Measurements from ENCODE around the gene SKAP1.

DNA sequence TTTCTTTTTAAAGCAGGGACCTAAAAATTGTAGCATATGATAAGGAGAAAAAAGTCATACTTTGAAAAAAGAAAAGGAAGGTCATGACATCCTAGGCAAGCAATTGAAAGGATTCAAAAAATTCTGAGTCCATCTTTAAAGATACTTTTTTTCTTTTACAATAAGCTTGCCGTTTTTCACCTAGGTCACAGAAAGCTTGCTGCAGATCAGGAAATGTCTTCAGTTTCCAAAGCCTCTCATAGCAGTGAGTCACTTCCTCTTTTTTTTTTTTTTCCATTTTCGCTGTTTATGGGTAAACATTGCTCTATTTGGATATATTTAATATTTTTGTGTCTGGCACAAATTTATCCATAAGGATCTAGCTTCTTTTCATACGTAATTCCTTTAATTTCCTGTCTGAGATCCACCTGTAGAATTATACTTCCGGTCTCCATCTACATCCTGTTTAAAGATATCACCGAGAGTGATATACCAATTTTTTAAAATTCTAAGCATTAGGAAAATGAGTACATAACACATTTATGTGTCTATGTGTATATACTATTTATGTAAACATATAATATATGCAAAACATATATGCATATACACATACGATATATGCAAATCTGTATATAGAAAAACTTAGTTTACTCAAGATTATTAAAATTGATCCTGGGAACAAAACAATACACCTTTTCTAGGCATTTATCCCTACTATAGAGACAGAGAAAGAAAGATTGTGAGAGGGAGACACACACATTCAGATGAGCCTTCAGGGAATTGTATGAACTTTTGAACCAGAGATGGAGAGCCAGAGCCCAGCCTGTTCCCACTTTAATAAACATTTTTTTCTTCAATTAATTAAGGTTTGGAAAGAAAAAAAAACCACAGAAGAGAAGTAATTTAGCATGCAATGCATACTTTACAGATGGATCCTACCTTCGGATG is 134.4 kb downstream of the SKAP1 start:
- no peak for TF ChIP-seq RAD21 (CRISPR knock-in tag; IDR thresholded peaks at IDR 0.05)
- TF ChIP-seq MTA1 (CRISPR knock-in tag; IDR thresholded peaks at IDR 0.05; ENCODE audit: borderline replicate concordance), result no peak
- TF ChIP-seq ZNF264 (CRISPR knock-in tag; IDR thresholded peaks at IDR 0.05), result no peak
- no peak for TF ChIP-seq SUZ12 (IDR thresholded peaks at IDR 0.05; ENCODE audit: low read depth, low read length)

All from HepG2 (cell line).